ENCODE results near the gene WDR38. TPM values are rescaled to one million over a fixed set of nuclear protein-coding genes. Genes with fewer than 3 reads are reported as not detected.

The WDR38 gene
- total and polyA plus RNA-seq, 9 of the 15 experiments (the other 6 are each of a cell fraction or from before 2014, with no cell fraction given): not detected

GRCh38 chr9:124852829-124853531, at the start of gene WDR38 (continued):
- TF ChIP-seq, protein P1, sequence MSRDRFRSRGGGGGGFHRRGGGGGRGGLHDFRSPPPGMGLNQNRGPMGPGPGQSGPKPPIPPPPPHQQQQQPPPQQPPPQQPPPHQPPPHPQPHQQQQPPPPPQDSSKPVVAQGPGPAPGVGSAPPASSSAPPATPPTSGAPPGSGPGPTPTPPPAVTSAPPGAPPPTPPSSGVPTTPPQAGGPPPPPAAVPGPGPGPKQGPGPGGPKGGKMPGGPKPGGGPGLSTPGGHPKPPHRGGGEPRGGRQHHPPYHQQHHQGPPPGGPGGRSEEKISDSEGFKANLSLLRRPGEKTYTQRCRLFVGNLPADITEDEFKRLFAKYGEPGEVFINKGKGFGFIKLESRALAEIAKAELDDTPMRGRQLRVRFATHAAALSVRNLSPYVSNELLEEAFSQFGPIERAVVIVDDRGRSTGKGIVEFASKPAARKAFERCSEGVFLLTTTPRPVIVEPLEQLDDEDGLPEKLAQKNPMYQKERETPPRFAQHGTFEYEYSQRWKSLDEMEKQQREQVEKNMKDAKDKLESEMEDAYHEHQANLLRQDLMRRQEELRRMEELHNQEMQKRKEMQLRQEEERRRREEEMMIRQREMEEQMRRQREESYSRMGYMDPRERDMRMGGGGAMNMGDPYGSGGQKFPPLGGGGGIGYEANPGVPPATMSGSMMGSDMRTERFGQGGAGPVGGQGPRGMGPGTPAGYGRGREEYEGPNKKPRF (IDR thresholded peaks at IDR 0.05; ENCODE audit: low read depth, low read length): no peak
- TF ChIP-seq RFX5 (IDR thresholded peaks at IDR 0.05; ENCODE audit: low read depth, low read length): no peak
- TF ChIP-seq TBL1XR1 (IDR thresholded peaks at IDR 0.05; ENCODE audit: low read length in 2 of 2): no peak; a peak in 1 of 4 replicates
- TF ChIP-seq STAG1 (CRISPR knock-in tag; IDR thresholded peaks at IDR 0.05; ENCODE audit: borderline replicate concordance): peak; percentile 97
- TF ChIP-seq RBFOX2 (IDR thresholded peaks at IDR 0.05; ENCODE audit: low read depth, low read length): peak; percentile 62
- TF ChIP-seq PHTF2 (CRISPR knock-in tag; IDR thresholded peaks at IDR 0.05): no peak
- TF ChIP-seq KLF1 (tag; IDR thresholded peaks at IDR 0.05): 0 out of 2 replicates have a peak, but pooled peaks have one; percentile 25
- TF ChIP-seq, protein P2, sequence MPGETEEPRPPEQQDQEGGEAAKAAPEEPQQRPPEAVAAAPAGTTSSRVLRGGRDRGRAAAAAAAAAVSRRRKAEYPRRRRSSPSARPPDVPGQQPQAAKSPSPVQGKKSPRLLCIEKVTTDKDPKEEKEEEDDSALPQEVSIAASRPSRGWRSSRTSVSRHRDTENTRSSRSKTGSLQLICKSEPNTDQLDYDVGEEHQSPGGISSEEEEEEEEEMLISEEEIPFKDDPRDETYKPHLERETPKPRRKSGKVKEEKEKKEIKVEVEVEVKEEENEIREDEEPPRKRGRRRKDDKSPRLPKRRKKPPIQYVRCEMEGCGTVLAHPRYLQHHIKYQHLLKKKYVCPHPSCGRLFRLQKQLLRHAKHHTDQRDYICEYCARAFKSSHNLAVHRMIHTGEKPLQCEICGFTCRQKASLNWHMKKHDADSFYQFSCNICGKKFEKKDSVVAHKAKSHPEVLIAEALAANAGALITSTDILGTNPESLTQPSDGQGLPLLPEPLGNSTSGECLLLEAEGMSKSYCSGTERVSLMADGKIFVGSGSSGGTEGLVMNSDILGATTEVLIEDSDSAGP (CRISPR knock-in tag; IDR thresholded peaks at IDR 0.05): peak; percentile 75; the same call in 1 of the 2 replicates
- peak; percentile 90 for TF ChIP-seq KAT7 (CRISPR knock-in tag; IDR thresholded peaks at IDR 0.05; ENCODE audit: borderline replicate concordance)

Measured in K562 (cell line).